Inflammatory macrophage treated with lipopolysaccharide for 1 hour (primary cell): ENCODE data around the gene PIK3CD.
A peak's percentile ranks its signal among the peaks of the same experiment; 100 is the strongest.
"Not testable (repeated sequence)": the region's sequence is repeated elsewhere in the genome, so short reads cannot be mapped to it uniquely, and the experiment has no call there.

Experiments
- DNase-seq, 2 donors: peaks; one replicate each; pipeline ENCODE4 v3.0.0-alpha.2; 2020 to 2022

Gene PIK3CD

GRCh38 chr1:9624081-9624480, 27.4 kb upstream of the PIK3CD start:
- DNase-seq = no peak

GRCh38 chr1:9625030-9625429, 26.5 kb upstream of the PIK3CD start:
- not testable (repeated sequence) for DNase-seq

- peak; percentile 24 to 31 for DNase-seq
Measured at GRCh38 chr1:9626201-9626608, 25.3 kb upstream of the PIK3CD start.

- DNase-seq = peak; percentile 55 to 68
Measured at GRCh38 chr1:9628541-9629444, 22.7 kb upstream of the PIK3CD start.

- DNase-seq = peak; percentile 80 to 83
Measured at GRCh38 chr1:9629445-9630201, 21.9 kb upstream of the PIK3CD start.

GRCh38 chr1:9630331-9631111, 21.0 kb upstream of the PIK3CD start:
- no peak for DNase-seq

GRCh38 chr1:9631613-9632012, 19.9 kb upstream of the PIK3CD start:
- DNase-seq = no peak

GRCh38 chr1:9633493-9633892, 18.0 kb upstream of the PIK3CD start:
- DNase-seq = peak in 1 of 2 donors; percentile 45

GRCh38 chr1:9634582-9634981, 16.9 kb upstream of the PIK3CD start:
- DNase-seq = no peak

- DNase-seq = no peak
Measured at GRCh38 chr1:9639227-9639626, 12.3 kb upstream of the PIK3CD start.

GRCh38 chr1:9643351-9644256, 7.9 kb upstream of the PIK3CD start:
- peak; percentile 89 to 96 for DNase-seq

- no peak for DNase-seq
Measured at GRCh38 chr1:9646037-9646436, 5.5 kb upstream of the PIK3CD start.

GRCh38 chr1:9648171-9648570, 3.4 kb upstream of the PIK3CD start:
- no peak for DNase-seq

GRCh38 chr1:9649769-9650168, 1.8 kb upstream of the PIK3CD start:
- DNase-seq = no peak

- no peak for DNase-seq
Measured at GRCh38 chr1:9651220-9651564, 339 bp upstream of the PIK3CD start.

GRCh38 chr1:9652379-9653209, 1.1 kb downstream of the PIK3CD start:
- DNase-seq = peak; percentile 88 to 89

- no peak for DNase-seq
Measured at GRCh38 chr1:9653210-9653490, 1.6 kb downstream of the PIK3CD start.

- peak in 1 of 2 donors; percentile 39 for DNase-seq
Measured at GRCh38 chr1:9653491-9654050, 2.0 kb downstream of the PIK3CD start.

- DNase-seq = peak; percentile 81 to 83
Measured at GRCh38 chr1:9654051-9654833, 2.7 kb downstream of the PIK3CD start.
